Endothelial cell of umbilical vein (primary cell): ENCODE results near the gene TBC1D10A. TPM values are rescaled to one million over a fixed set of nuclear protein-coding genes. Genes with fewer than 3 reads are reported as not detected.

Source experiments
- BruUV-seq: library from RNA; stranded (reverse); fragments of 400-500 nt; replicated peaks from 2 replicates; lab custom pipeline; 2021; lab: Mats Ljungman, UMichigan
- CTCF ChIA-PET: fragments of 300-600, 350-600 bp; sonication (Branson Sonifier 250); formaldehyde crosslinking; loops from one replicate; lab custom pipeline; 2021; ENCODE audit warnings: antibody characterized with exemption, inconsistent platforms; lab: Charles Lee
- POLR2A ChIA-PET: fragments of 300-600, 350-600 bp; sonication (Branson Sonifier 250); formaldehyde crosslinking; loops from one replicate; lab custom pipeline; 2021; ENCODE audit warnings: antibody characterized with exemption, inconsistent platforms; lab: Charles Lee
- DNase-seq: peaks from one replicate; pipeline ENCODE4 v3.0.0-alpha.2; 2011; ENCODE audit warnings: low read depth, low spot score
- FAIRE-seq: peaks from 2 replicates; lab custom pipeline; 2011; peaks lifted over from hg19 to GRCh38; lab: Jason Lieb, UNC
- H2AFZ ChIP-seq: 2 replicates; pipeline ENCODE4 v1.6.0; 2012; ENCODE audit warnings: low read depth, low read length, control low read depth, inconsistent platforms
- H3K27ac ChIP-seq: 2 replicates; pipeline ENCODE4 v1.5.1; 2011; ENCODE audit warnings: low read depth, mild to moderate bottlenecking, control low read depth, low read length, moderate library complexity; ENCODE audit not compliant: insufficient read depth
- H3K27me3 ChIP-seq, 2 experiments: 2 replicates each; pipeline versions ENCODE4 v1.6.0 to v1.6.1; 2011; ENCODE audit warnings: low read length in 2 of 2, mixed read lengths in 1 of 2; ENCODE audit not compliant: control insufficient read depth in 2 of 2, insufficient read depth in 2 of 2
- H3K36me3 ChIP-seq, 2 experiments: 2 replicates in 1 of 2; 3 replicates in 1 of 2; pipeline ENCODE4 v1.5.1; 2011; ENCODE audit warnings: low read length in 2 of 2, mild to moderate bottlenecking in 1 of 2, moderate library complexity in 1 of 2; ENCODE audit not compliant: control insufficient read depth in 2 of 2, insufficient read depth in 2 of 2; ENCODE audit errors: extremely low read depth in 1 of 2
- H3K4me1 ChIP-seq: 3 replicates; pipeline ENCODE4 v1.5.1; 2011; ENCODE audit warnings: mild to moderate bottlenecking, low read length; ENCODE audit not compliant: control insufficient read depth, insufficient read depth; ENCODE audit errors: extremely low read depth
- H3K4me2 ChIP-seq: 2 replicates; pipeline ENCODE4 v1.6.1; 2011; ENCODE audit warnings: low read length, control low read depth, mixed read lengths; ENCODE audit not compliant: insufficient read depth
- H3K4me3 ChIP-seq, 3 experiments: fragments of 200-600 bp in 1 of 3; sonication (generic), shearing (Covaris generic) in 1 of 3; replicated peaks in 1 of 3; 2 replicates each; pipeline ENCODE4 v1.5.1; 2011 to 2016; ENCODE audit warnings: control low read depth in 3 of 3, low read length in 3 of 3, mild to moderate bottlenecking in 2 of 3, inconsistent platforms in 1 of 3, low read depth in 1 of 3, moderate library complexity in 1 of 3; ENCODE audit not compliant: insufficient read depth in 1 of 3
- H3K79me2 ChIP-seq: 2 replicates; pipeline ENCODE4 v1.6.0; 2012; ENCODE audit warnings: low read length, inconsistent platforms; ENCODE audit not compliant: control insufficient read depth, insufficient read depth
- H3K9ac ChIP-seq: replicated peaks from 2 replicates; pipeline ENCODE3; 2011; ENCODE audit warnings: low read length, control low read depth; ENCODE audit not compliant: insufficient read depth; ENCODE audit errors: extremely low read depth
- H3K9me1 ChIP-seq: replicated peaks from 3 replicates; pipeline ENCODE4 v1.6.0; 2011; ENCODE audit warnings: mild to moderate bottlenecking, low read length; ENCODE audit not compliant: control insufficient read depth, insufficient read depth; ENCODE audit errors: extremely low read depth
- H3K9me3 ChIP-seq: replicated peaks from 2 replicates; pipeline ENCODE4 v1.5.1; 2012; ENCODE audit warnings: low read length, inconsistent platforms; ENCODE audit not compliant: control insufficient read depth, insufficient read depth
- H4K20me1 ChIP-seq: replicated peaks from 2 replicates; pipeline ENCODE3; 2011; ENCODE audit warnings: mild to moderate bottlenecking, low read length; ENCODE audit not compliant: control insufficient read depth, insufficient read depth; ENCODE audit errors: extremely low read depth
- CTCF ChIP-seq, 2 donors: IDR thresholded peaks; 1 replicate in 1 of 2; 2 replicates in 1 of 2; pipeline ENCODE4 v1.5.1; 2011; ENCODE audit warnings: low read length in 2 of 2, mild to moderate bottlenecking in 2 of 2, moderate library complexity in 2 of 2, control low read depth in 1 of 2, inconsistent platforms in 1 of 2, low read depth in 1 of 2; ENCODE audit not compliant: insufficient read depth in 1 of 2; ENCODE audit errors: extremely low read depth in 1 of 2
- EZH2 ChIP-seq: IDR thresholded peaks from 2 replicates; pipeline ENCODE4 v1.6.1; 2012; ENCODE audit warnings: borderline replicate concordance, low read depth, mild to moderate bottlenecking, moderate library complexity, low read length, inconsistent platforms; ENCODE audit not compliant: severe bottlenecking
- FOS ChIP-seq: IDR thresholded peaks from 2 replicates; pipeline ENCODE4 v1.6.1; 2011; ENCODE audit warnings: mild to moderate bottlenecking, low read length, moderate library complexity, borderline replicate concordance; ENCODE audit not compliant: insufficient read depth
- GATA2 ChIP-seq: IDR thresholded peaks from 2 replicates; pipeline ENCODE4 v1.7.0; 2011; ENCODE audit warnings: low read depth, mild to moderate bottlenecking, moderate library complexity, mixed read lengths, low read length; ENCODE audit not compliant: insufficient read length, insufficient read depth
- JUN ChIP-seq: IDR thresholded peaks from 2 replicates; pipeline ENCODE4 v1.6.1; 2011; ENCODE audit warnings: borderline replicate concordance, low read depth; ENCODE audit not compliant: insufficient read length, insufficient read depth
- MAX ChIP-seq: IDR thresholded peaks from 2 replicates; pipeline ENCODE4 v1.6.1; 2011; ENCODE audit not compliant: insufficient read depth, insufficient read length
- MYC ChIP-seq: IDR thresholded peaks from one replicate; pipeline ENCODE4 v1.6.1; 2011; ENCODE audit warnings: mild to moderate bottlenecking, low read depth, low read length
- POLR2A ChIP-seq: IDR thresholded peaks from 2 replicates; pipeline ENCODE4 v1.6.1; 2012; ENCODE audit warnings: low read depth, mild to moderate bottlenecking, control low read depth, low read length
- POLR2AphosphoS5 ChIP-seq: IDR thresholded peaks from 2 replicates; pipeline ENCODE4 v1.6.1; 2012; ENCODE audit warnings: low read depth, mild to moderate bottlenecking, control low read depth, low read length, moderate library complexity; ENCODE audit not compliant: insufficient read depth
- dilution Hi-C: fragments of 300-500 bp; cut with MboI; formaldehyde crosslinking; loops from one replicate; pipeline ENCODE4 v1.15.0; 2019; ENCODE audit warnings: low sequenced_read_pairs; ENCODE audit not compliant: extremely low pct_ligation_motif_present
- intact Hi-C: fragments of 100-400 bp; cut with micrococcal nuclease; formaldehyde crosslinking; loops from one replicate; pipeline ENCODE4 v1.10.0; 2022
- polyA plus RNA-seq, 4 experiments: library from polyadenylated mRNA; depleted of rRNA in 3 of 4; stranded (reverse) in 3 of 4; unstranded in 1 of 4; fragments of >200 nt; gene quantifications; 2 replicates each; pipeline versions ENCODE4 v1.2.1 to v1.2.3, GENCODE V29; 2011 to 2012; ENCODE audit warnings: missing spikeins in 1 of 4
- total RNA-seq: library from RNA; stranded (reverse); gene quantifications from 2 replicates; pipeline ENCODE4 v1.2.3, GENCODE V29; 2021

Gene TBC1D10A
- total and polyA plus RNA-seq, 2 donors (not counting 3 experiments of a cell fraction or from before 2014, with no cell fraction given): 10.0 to 11.9 TPM

DNA sequence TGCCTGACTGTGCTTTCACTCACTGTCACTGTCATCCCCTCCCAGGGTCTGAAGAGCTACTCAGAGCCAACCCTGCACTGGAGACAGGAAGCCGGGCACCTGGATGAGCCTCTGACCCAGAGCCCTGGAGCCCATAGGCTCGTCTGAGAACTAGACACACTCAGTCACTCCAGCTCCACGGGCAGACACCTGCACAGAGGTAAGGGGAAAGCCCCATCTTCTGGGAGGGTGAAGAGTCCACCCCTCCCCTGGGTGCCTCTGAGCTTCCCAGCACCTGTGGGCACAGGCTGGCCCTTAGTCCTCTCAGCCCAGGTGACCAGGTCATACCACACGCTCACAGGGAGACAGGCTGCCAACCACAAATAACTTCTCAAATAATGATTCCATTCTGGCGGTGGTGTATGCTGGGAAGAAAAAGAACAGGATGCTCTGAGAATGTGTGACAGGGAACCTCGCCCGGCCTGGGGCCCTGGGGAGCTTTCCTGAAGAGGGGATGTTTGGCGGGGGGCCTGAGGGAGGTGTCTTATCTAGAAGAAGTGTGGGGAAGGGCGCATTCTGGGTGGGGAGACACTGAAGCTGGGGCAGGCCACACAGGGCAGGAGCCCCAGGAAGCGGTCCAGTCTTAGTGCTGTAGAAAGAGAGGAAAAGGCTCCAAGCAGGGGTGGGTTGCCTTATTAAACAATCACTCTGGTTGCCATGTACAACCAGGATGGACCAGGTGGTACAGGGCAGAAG lies 35.3 kb upstream of the TBC1D10A start:
- no peaks in the 10 kb centered on the region for H3K9me1 ChIP-seq
- no peak overlapping the region for H3K4me3 ChIP-seq
- no peaks in the 10 kb centered on the region for H3K36me3 ChIP-seq
- no peak for FAIRE-seq
- no peaks in the 10 kb centered on the region for H4K20me1 ChIP-seq
- TF ChIP-seq EZH2: no peak
- TF ChIP-seq MAX: no peak
- no peak for TF ChIP-seq GATA2
- no peak for TF ChIP-seq POLR2A
- no peak for TF ChIP-seq POLR2AphosphoS5
- no peak for TF ChIP-seq JUN
- TF ChIP-seq CTCF (IDR thresholded peaks at IDR 0.05; ENCODE audit: extremely low read depth in 1 of 2, insufficient read depth in 1 of 2, low read depth in 1 of 2, low read length in 2 of 2): no peak
- TF ChIP-seq FOS: no peak
- TF ChIP-seq MYC: no peak
- ChIA-PET POLR2A (no interaction called here), CTCF (interaction anchor here (1.1 to 1.5 kb wide), 3 partner anchors 13 to 74 kb away, joined by 3 to 4 read pairs (median 3); partner anchors contain the start of gene RNF215)
- no peak overlapping the region for H3K4me2 ChIP-seq
- H3K79me2 ChIP-seq: no peaks in the 10 kb centered on the region
- intact Hi-C loops (no loop called here), dilution Hi-C loops (no loop called here)
- no peak overlapping the region for H3K27ac ChIP-seq
- BruUV-seq: no TSS peak
- no peak for DNase-seq
- no peaks in the 10 kb centered on the region for H3K27me3 ChIP-seq
- H3K9me3 ChIP-seq: no peaks in the 10 kb centered on the region
- H3K9ac ChIP-seq: no peak overlapping the region
- no peak overlapping the region for H2AFZ ChIP-seq
- no peaks in the 10 kb centered on the region for H3K4me1 ChIP-seq
